Breast epithelium (tissue), 3 donors: Measurements from ENCODE around the gene KANSL1L.

Experiments
- CTCF ChIP-seq, 3 donors: fragments of 450-650 bp; IDR thresholded peaks; one replicate each; pipeline ENCODE4 v1.5.1; 2016 to 2017; ENCODE audit warnings: antibody characterized with exemption in 3 of 3, mild to moderate bottlenecking in 3 of 3, moderate library complexity in 3 of 3
- POLR2AphosphoS5 ChIP-seq, 3 donors: sonication (generic); formaldehyde crosslinking; IDR thresholded peaks; one replicate each; pipeline ENCODE4 v1.6.1; 2017; ENCODE audit warnings: antibody characterized with exemption in 3 of 3

- TF ChIP-seq CTCF (IDR thresholded peaks at IDR 0.05): no peak
- TF ChIP-seq POLR2AphosphoS5 (IDR thresholded peaks at IDR 0.05): no peak
Observed at GRCh38 chr2:210203147-210203546, 31.9 kb upstream of the KANSL1L start.
